Epidermal melanocyte (primary cell): ENCODE measurements around the gene ITGB8.

Experiments used
- DNase-seq: peaks from one replicate; pipeline ENCODE4 v3.0.0; 2011; ENCODE audit warnings: low spot score; ENCODE audit not compliant: insufficient read length

ITGB8 gene

DNA sequence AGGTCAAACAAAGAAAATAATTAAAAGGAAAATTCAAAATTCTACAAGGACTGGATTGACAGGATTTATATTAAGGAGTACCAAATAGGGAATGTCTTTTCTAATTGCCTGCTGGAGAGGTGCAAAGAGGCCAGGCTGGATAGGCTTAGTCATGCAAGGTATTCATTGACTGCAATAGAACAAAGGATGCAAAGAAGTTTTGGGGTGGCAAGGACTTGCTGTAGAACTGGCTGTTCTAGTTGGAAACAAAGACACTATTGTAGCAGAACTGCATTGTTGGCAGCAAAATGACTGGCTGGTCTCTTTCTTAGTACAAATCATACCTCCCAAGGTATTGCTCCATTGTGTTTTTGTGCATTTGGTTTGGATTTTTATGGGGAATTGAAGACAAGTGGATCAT, 10.1 kb downstream of the ITGB8 start:
- DNase-seq, result no peak

DNA sequence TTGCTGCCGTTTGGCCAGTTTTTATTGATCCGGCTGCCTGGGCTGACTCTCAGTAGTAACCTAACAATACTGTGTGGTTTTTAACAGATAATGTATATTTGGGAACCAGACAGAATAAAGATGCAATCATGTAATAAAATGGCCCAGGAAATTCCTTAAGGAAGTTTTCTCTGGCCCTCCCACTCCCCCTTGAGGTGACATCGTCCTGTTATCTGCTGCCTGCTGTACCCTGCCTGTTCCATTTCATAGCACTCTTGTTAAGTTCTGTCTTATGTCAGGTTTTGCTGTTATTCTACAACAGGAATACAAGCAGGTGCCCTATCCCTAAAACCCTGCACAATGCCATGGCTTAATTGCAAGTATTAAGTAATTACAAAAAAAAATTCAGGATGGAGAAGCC, 12.5 kb downstream of the ITGB8 start:
- no peak for DNase-seq

DNA sequence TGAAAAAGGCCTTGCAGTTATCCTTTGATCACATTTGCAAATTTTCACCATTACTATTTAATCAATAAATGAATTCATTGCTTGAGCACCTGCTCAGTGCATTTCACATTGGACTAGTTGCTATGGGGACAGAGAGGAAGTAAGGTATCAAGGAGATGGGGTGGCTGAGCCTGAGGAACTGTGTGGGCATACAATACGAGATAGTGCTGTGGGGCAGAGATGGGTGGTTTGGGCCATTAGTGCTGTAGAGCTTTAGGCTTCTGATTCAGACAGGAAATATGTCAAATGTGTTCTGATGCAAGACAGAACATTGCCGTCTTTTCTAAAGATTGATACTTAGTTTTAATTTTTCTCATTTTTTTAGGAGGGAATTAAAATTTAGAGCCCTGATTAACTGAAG, 13.2 kb downstream of the ITGB8 start:
- no peak for DNase-seq

DNA sequence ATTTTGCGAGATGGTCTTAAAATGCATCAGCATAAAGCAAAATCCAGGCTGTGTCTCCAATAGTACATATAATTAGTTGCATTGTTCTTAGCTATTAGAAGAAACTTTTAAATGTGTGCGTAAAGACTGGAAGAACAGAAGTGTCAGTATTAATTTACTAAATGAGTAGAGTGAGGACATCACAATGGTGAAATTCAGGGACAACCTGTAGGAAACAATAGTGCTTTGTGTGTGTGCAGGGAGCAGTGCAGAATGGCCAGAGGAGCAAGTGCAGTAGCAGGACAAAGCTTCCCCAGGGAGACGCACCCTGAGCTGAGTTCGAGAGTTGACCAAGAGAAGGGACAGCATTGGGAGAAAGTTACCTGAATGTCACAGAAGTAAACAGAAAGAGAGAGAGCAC, 13.7 kb downstream of the ITGB8 start:
- DNase-seq, result no peak

DNA sequence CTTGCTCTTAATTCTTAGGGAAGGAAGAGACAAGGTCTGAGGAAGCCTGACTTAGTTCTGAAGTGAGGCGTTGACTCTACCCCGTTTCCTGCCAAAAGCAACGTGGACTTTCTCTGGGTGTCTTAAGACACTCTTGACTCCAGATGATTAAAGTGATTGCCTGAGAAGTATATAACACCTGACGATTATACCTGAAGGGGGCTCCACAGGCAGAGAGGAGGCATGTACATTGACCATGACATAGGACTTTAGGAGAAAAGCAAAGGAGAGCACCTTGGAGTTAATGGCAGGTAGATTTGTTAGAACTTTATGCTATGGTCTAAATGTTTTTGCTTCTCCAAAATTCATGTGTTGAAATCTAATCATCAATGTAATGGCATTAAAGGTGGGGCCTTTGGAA, 15.9 kb downstream of the ITGB8 start:
- DNase-seq, result no peak

DNA sequence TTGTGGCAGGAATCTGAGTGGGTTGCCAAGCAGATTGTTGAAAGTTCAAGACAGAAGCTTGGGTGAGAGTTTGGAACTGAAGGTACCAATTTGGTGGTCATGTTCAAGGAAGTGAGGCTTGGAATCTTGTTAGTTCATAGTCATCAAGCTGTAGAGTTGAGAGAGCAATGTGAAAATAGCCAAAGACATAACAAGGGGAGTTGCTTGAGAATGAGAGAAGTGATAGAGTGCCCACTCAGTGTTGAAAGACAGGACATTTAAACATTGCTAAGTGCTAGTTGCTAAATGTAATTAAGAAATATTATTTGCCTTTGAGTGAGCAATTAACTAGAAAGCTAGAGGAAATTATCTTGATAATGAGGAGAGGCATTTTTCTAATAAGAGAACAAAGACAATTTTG, 17.0 kb downstream of the ITGB8 start:
- no peak for DNase-seq

DNA sequence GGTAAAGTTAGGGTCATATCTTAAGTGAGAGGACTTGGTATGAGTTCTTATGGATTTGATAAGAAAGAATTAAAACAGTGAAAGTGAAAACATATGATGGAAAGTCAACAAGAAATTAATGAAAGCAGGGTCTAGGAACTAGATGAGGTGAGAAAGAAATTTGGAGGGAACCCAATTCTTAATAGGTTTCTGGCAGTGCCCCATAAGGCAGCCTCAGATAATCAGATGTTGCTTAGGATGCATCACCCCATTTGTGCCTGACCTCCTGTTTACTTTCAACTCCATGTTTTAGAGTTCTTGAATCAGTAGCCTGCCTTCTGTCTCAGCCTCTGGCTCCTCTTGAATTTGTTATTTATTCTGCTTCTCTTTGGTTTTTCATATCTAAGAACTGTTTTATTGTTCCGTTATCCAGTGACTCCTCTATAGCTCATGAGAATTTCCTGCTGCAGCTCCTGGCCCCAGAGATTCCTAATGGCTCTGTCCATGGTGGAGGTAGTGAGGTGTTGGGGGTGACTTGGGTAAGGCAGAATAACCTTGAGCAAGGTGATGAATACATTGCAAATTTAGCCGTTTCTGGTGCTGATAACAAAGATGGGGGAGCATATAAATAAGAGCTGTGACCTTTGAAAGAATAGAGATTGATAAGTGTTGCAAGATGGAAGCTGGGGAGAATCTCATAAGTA, 17.6 kb downstream of the ITGB8 start:
- DNase-seq, result no peak

DNA sequence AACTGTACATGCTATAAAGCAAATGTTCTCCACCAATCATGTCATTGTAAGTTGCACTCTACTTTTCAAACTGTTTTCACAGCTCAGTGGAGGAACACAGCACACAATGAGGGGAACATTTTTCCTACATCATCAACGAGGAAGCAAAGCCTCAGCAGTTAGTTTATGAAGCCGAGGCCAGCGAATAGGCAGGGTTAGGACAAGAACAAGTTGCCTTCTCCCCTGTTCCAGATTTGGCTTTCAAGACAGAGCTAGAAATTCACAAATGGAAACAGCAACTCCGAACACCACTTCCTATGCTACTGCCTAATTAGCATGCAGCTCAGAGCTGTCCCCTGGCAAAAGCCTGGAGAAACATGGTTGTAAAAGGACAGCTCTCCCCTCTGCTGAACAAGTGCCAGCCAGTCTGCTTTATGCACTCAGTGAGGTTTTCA, 19.8 kb downstream of the ITGB8 start:
- no peak for DNase-seq

DNA sequence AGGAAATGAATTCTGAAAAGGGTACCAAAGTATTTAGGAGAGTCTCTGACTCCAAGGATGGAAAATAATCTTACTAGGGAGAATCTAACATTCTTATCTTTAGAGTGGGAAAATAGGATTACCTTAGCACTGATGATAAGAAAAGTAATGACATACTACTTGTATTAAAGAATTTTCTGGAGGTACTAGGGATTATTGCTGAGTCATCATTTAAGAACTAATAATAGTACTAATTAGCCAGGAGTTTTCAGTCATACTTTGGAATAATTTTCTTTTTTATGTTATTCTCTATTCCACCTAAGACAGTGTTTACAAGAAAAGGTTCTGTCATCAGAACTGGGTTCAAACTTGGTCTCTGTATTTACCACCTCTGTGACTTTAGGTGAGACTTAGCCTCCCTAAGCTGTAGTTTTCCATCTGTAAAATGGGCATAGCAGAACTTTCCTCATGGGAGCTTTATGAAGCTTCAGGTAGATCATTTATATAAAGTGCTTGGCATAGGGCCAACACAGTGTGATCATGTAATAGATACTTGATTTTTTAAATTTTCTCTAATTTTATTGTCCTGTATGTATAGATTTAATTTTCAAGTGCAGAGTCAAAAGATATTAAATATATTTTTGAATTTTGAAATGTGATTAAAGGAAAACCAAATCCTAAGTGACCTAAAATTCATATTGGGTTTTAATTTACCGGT, 20.4 kb downstream of the ITGB8 start:
- no peak for DNase-seq

DNA sequence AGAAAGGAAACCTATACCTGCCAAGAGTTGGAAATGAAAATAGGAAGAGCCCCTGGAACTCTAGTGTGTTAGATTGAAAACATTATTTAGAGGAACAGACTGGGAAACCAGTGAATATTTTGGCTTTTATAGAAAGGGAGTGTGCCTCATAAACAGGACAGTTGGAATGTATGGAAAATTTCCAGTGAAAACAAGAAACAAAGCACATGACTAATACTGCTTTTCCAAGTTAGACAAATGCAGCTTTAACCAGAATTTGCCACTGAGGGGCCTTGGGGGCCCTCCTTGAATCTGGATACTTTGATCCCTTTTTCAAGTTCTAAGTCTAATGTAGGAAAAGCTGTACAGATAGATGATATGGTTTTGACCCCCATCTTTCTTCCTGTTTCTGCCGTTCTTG, 21.2 kb downstream of the ITGB8 start:
- no peak for DNase-seq

DNA sequence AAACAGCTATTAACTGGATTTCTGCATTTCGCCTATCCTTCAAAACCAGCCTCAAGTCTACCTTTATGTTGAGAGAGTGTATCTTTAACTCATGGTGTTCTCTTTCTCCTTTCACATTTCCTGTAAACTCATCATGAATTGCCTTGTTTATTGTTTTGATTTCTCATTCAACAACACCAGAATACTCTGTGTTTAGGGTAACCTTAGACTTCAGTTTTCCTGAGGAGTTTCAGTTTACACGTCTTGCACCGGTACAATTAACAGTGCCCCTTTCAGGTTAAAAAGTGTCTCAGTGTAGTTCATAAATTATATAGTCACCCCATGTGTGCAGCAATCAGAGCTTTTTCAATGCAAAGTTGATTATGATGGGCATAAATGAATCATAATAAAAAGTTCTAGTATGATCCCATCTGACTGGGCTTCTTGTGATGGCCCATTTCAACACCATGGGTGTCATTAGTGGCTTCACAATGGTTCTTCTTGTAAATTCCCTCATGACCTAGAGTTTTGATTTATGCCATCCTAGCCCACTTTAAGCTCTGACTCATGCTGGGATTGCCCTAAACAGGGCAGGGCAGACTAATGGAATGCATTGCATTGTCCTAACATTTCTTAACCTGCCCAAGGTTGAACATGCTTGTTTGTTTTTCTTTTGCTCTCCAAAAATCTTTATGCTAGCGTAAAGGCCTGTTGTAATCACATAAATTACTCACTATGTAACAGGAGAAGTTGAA, 22.0 kb downstream of the ITGB8 start:
- DNase-seq, result no peak

DNA sequence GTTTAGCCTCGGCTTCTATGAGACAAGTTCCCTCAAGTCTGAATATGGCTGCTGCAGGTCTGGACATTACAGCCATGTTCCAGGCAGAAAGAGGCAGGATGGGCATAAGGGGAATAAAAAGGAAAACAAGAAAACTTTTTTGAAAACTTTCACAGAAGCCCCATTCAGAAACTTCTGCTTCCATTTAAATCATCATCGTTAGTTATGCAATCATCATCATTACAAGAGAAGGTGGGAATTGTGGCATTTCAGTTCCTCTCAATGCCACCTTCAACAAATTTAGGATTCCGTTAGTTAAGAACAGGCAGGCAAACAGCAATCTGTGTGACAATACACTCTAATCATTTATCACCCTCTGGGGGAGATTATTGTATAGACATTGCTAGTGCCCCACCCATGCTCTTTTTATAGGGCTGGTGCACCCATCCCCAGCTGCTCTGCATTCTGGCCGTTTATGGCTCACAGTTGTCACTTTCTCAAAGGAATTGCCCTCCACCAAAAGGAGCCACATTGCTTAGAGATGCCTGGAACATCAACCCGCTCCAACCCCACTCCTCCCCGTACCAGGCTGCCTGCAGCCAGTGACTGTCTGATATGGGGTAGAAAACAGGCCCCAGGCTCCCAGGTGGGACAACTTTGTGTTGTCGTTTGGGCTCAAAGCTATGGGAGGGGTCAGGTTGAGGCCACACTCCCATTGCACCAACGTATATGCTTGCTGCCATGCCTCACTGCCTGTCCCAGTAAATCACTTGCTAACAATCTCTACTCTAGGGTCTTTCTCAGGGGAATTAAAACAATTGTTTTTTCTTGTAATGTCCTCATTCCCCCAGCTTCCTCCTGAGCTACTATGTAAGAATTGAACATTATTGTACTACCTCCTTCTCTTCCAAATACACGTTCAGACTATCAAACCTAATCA, 24.2 kb downstream of the ITGB8 start:
- DNase-seq, result no peak

DNA sequence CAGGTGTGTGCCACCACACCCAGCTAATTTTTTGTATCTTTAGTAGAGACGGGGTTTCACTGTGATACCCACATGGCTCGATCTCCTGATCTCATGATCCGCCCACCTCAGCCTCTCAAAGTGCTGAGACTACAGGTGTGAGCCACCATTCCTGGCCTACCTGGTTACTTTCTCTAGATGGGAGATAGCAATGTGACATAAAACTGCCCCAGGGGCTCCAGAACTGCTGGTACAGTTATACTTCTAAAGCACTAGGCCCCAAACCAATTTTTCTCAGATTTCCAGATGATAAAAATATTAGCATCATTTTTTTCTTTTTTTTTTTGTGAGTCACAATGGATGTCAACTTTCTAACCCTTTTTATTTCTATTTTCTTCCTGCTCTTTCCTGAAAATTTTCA, 27.4 kb downstream of the ITGB8 start:
- DNase-seq, result no peak

DNA sequence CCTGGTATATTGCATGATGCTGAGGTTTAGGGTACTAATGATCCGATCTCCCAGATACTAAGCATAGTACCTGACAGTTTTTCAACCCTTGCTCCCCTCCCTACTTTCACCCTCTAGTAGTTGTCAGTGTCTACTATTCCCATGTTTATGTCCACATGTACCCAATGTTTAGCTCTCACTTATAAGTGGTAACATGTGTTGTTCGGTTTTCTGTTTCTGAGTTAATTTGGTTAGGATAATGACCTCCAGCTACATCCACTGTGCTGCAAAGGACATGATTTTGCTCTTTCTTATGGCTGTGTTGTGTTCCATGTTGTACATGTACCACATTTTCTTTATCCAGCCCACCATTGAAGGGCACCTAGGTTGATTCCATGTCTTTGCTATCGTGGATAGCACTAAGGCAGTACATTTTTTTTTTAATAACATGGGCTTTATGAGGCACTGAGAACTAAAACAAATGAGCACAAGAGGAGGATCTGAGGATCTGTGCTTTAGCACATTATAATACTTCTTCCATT, 28.1 kb downstream of the ITGB8 start:
- DNase-seq, result no peak

DNA sequence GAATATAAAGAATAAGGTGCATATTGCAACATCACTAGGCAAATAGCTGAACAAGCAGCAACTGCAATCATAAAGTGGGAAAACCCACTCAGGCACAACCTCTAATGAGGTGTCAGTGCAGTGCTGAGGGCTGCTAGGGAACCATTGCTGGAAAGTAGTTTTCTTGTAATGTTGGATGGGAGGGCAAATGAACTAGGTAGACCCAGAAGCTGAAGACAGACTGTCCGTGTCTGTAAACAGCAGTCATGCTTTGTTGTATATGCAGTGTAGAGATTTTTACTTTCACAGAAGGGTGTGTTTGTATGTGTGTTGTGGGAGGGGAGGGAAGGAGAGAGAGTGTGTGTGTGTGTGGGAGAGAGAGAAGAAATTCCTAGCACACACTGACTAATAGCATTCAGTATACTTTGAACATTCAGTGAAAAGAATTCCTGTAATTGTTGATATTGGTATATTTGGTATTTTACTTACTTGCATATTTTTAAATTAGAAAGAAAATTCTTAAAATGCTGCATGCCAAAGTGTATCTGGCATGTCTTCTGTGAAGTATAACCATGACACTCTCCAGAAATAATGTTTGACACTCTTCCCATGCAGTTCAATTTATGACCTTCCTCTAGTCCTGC, 28.8 kb downstream of the ITGB8 start:
- DNase-seq, result no peak

DNA sequence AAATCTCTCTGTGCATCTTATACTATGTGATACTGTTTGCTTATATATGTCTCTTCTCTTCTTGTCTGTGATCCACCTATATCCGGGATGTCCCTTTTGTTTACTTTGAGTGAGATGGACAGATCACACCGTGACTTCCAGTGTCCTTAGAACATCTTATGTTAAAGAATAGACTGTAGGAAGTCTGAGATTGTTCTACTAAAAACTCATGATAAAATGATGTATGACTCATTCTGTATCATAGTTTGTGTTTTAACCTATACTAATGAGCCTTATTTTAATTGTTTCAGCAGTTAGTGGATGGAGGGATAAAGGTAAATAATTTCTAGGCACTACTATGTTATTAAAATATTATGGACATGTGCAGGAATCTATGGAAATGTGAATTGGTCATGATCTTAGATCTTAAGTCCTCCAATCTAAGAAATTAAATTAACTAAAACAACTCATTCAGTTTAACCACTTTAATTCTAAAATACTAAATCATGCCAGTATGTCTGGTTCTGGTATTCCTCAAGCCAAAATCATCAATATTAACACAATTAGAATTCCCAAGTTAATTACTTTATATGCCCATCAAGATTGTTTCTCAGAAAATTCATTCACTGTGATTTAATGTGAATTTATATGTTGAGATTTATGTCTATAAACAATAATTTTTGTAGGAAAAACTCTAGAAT, 32.0 kb downstream of the ITGB8 start:
- DNase-seq, result no peak

DNA sequence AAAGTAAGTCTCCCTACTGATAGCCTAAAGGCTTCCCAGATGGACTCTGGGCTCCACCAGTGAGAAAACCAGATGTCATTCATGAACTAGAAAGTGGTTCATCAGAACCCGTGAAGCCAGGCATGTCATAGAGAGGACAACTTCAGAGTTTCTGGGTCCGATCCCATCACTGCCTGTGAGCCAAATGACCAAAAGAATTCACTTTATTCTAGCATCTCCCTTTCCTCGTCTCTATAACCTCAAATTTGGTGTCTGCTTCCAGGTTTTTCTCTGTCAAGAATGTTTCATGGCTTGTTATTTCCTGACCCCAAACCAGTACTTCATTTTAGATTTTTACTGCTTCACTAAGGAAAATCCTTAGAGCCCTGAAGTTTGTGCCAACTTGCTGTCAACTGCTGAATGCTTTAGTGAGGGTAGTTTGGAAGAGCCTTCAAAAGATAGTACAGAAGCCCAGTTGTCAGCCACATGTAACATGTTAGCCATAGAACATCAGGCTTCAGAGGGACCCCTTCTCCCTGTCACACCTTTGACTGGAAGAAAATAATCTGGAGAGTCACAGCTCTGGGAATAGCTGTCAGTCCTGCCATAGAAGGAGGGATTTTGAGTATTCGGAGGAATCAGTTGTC, 34.0 kb downstream of the ITGB8 start:
- no peak for DNase-seq

DNA sequence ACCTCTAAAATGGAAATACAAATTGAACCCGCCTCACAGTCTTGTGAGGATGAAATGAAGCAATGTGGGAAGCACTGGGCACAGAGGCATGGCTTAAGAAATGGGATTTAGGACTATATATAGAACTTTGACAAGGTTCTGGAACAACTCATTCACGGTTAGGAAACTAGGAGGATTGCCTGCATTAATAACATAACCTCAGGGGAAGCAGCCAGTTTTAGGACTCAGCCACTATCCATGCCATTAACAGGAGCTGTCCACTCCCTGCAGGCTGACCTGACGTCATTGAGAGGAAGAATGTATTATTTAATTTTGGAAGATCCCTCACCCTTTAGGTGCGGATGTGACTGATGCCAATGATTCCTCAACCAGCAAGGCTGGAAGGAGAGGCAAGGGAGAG, 34.8 kb downstream of the ITGB8 start:
- no peak for DNase-seq

DNA sequence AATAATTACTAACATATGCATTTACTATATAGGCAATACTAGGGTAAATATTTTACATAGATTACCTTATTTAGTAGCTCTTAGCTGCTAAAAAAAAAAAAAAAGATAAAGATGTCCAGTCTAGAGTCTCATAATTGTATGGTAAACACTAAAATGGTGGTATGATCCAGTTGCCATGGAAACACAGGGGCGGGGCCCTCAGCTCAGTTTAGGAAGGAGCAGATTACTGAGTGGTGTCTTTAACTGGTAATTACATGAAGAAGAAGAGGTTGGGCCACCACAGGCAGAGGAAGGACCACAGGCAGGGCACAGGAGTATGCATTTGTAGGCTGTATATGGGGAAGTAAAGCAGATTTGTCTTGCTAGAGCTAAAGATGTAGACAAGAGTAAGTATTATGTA, 43.7 kb downstream of the ITGB8 start:
- DNase-seq, result no peak

DNA sequence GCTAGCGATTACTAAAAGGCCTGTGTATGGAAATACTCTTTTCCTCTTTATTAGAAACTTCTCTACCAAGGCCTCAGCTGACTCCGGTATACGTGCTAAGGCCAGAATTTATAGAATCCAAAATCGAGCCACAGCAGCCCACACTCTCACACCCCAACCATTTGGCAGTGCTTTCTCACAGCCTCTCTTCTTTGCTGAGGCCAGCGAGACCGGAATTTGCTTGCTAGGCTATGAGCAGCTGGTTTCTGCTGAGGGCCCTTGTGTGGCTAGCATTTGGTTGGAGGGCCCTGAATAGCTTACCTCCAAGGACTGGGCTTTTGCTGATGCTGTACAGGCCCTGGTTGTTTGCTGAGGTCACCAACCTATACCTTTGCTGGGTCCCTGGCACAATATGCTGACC, 46.1 kb downstream of the ITGB8 start:
- no peak for DNase-seq
